ENCODE results near the gene NDUFC2. TPM values are rescaled to one million over a fixed set of nuclear protein-coding genes. Genes with fewer than 3 reads are reported as not detected.

The NDUFC2 gene
- total and polyA plus RNA-seq, 2 of the 13 experiments (the other 11 are each of a cell fraction or from before 2014, with no cell fraction given), result 256 to 363 TPM

- Histone ChIP-seq H3K9me3 (ENCODE audit: low read length) (no peaks in the 10 kb centered on the region), H3K4me2 (ENCODE audit: low read depth, low read length) (no peak overlapping the region), H3K27me3 (ENCODE audit: control insufficient read depth in 1 of 2, insufficient read depth in 2 of 2, low read length in 2 of 2) (no peaks in the 10 kb centered on the region), H3K9ac (ENCODE audit: insufficient read depth, low read depth, low read length) (no peak overlapping the region), H3K79me2 (ENCODE audit: insufficient read depth, low read length) (peaks cover under 1% of the 10 kb centered on the region), H3K36me3 (replicated peaks in 1 of 2; ENCODE audit: control insufficient read depth in 1 of 2, insufficient read depth in 2 of 2, low read length in 2 of 2) (peaks cover 2 to 12% of the 10 kb centered on the region in 2 experiments; a peak in 4 of 5 replicates), H4K20me1 (ENCODE audit: insufficient read depth, low read length) (no peaks in the 10 kb centered on the region), H2AFZ (ENCODE audit: low read length) (no peak overlapping the region), H3K4me1 (ENCODE audit: insufficient read depth, low read length) (peaks cover 23% of the 10 kb centered on the region), H3K4me3 (replicated peaks in 1 of 3; ENCODE audit: insufficient read depth in 1 of 3, low read depth in 2 of 3, low read length in 3 of 3) (no peak overlapping the region), H3K27ac (ENCODE audit: extremely low read length, insufficient read depth, low read length) (no peak overlapping the region)
- no peak for ATAC-seq
- WGBS (ENCODE audit: low lambda C conversion rate), result 93% methylated on average over 3 of the region's 3 CpGs
- no peak for FAIRE-seq
- no TSS peak for BruUV-seq (replicated peaks)
- POLR2A ChIA-PET, result no interaction called here
- CTCF ChIA-PET (ENCODE audit: low intra/inter-chr PET ratio, low total read pairs), result no interaction called here
- TF ChIP-seq ZEB1 (IDR thresholded peaks at IDR 0.05; ENCODE audit: insufficient replicate concordance, low read depth) (no peak), CEBPG (CRISPR knock-in tag; IDR thresholded peaks at IDR 0.05) (peak; percentile 20; the same call in 1 of the 2 replicates)
- in situ Hi-C loops (cut with HindIII; ENCODE audit: extremely low pct_ligation_motif_present, low pct_unique_long_range_greater_than_20kb), result no loop called here
- no peak for DNase-seq (ENCODE audit: low spot score)
- intact Hi-C loops (cut with micrococcal nuclease; ENCODE audit: unreplicated experiment), result no loop called here
Observed at GRCh38 chr11:78127403-78127802, 47.7 kb upstream of the NDUFC2 start.

DNA sequence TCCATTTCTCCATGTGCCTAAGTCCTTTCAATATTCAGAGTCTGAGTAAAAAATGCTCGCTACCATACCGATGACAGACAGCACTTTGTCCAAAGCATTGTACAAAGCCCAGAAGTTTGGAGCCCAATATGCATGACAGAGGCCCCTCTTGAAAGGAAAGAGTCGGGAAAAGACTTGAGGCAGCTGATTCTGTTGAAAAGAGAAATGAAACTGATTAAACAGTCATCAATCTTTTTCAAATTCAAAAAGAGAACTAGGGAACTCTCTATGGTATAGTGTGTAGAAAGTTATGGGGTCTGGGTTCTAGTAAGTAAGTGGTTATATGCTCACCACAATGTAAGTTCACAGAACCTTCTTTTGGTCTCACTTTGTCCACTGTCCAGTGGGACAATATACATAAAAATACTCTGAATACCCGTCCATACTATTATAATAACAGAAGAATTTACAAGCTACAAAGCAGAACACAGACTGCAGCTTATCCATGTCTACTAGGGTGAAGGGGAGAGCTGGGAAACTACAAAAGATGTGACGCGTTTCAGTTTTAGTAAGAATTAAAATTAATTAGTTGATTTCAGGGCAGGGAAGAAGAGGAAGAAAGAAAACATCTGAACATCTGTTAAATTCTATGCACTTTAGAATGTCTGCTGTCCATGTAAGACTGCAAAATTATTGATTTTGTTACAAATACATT lies 33.1 kb upstream of the NDUFC2 start:
- H3K4me3 ChIP-seq (replicated peaks in 1 of 3; ENCODE audit: insufficient read depth in 1 of 3, low read depth in 2 of 3, low read length in 3 of 3), result no peak overlapping the region
- H4K20me1 ChIP-seq (ENCODE audit: insufficient read depth, low read length), result no peaks in the 10 kb centered on the region
- ChIA-PET CTCF (ENCODE audit: low intra/inter-chr PET ratio, low total read pairs) (no interaction called here), POLR2A (no interaction called here)
- in situ Hi-C loops (cut with HindIII; ENCODE audit: extremely low pct_ligation_motif_present, low pct_unique_long_range_greater_than_20kb), result no loop called here
- H2AFZ ChIP-seq (ENCODE audit: low read length), result no peak overlapping the region
- H3K9me3 ChIP-seq (ENCODE audit: low read length), result no peaks in the 10 kb centered on the region
- H3K4me1 ChIP-seq (ENCODE audit: insufficient read depth, low read length), result no peaks in the 10 kb centered on the region
- ATAC-seq (no peak), DNase-seq (ENCODE audit: low spot score) (no peak), FAIRE-seq (no peak)
- no TSS peak for BruUV-seq (replicated peaks)
- WGBS (ENCODE audit: low lambda C conversion rate), result 91% methylated on average over 6 of the region's 6 CpGs
- H3K36me3 ChIP-seq (replicated peaks in 1 of 2; ENCODE audit: control insufficient read depth in 1 of 2, insufficient read depth in 2 of 2, low read length in 2 of 2), result peaks cover 4 to 35% of the 10 kb centered on the region in 2 experiments; a peak in 4 of 5 replicates
- H3K79me2 ChIP-seq (ENCODE audit: insufficient read depth, low read length), result no peaks in the 10 kb centered on the region
- intact Hi-C loops (cut with micrococcal nuclease; ENCODE audit: unreplicated experiment), result no loop called here
- no peaks in the 10 kb centered on the region for H3K27me3 ChIP-seq (ENCODE audit: control insufficient read depth in 1 of 2, insufficient read depth in 2 of 2, low read length in 2 of 2)
- H3K4me2 ChIP-seq (ENCODE audit: low read depth, low read length), result no peak overlapping the region
- no peak overlapping the region for H3K9ac ChIP-seq (ENCODE audit: insufficient read depth, low read depth, low read length)
- H3K27ac ChIP-seq (ENCODE audit: extremely low read length, insufficient read depth, low read length), result no peak overlapping the region
- TF ChIP-seq ZNF562 (CRISPR knock-in tag; IDR thresholded peaks at IDR 0.05; ENCODE audit: borderline replicate concordance) (no peak), ZSCAN12 (CRISPR knock-in tag; IDR thresholded peaks at IDR 0.05) (no peak), ZBTB20 (CRISPR knock-in tag; IDR thresholded peaks at IDR 0.05; ENCODE audit: borderline replicate concordance, low read depth) (no peak), CREB1 (IDR thresholded peaks at IDR 0.05) (no peak), CREB1 (CRISPR knock-in tag; IDR thresholded peaks at IDR 0.05) (no peak), BATF2 (CRISPR knock-in tag; IDR thresholded peaks at IDR 0.05) (no peak), RBAK (CRISPR knock-in tag; IDR thresholded peaks at IDR 0.05) (no peak), CENPT (CRISPR knock-in tag; IDR thresholded peaks at IDR 0.05; ENCODE audit: low read depth) (no peak), ZNF574 (CRISPR knock-in tag; IDR thresholded peaks at IDR 0.05) (no peak)
- TF ChIP-seq, protein P1, sequence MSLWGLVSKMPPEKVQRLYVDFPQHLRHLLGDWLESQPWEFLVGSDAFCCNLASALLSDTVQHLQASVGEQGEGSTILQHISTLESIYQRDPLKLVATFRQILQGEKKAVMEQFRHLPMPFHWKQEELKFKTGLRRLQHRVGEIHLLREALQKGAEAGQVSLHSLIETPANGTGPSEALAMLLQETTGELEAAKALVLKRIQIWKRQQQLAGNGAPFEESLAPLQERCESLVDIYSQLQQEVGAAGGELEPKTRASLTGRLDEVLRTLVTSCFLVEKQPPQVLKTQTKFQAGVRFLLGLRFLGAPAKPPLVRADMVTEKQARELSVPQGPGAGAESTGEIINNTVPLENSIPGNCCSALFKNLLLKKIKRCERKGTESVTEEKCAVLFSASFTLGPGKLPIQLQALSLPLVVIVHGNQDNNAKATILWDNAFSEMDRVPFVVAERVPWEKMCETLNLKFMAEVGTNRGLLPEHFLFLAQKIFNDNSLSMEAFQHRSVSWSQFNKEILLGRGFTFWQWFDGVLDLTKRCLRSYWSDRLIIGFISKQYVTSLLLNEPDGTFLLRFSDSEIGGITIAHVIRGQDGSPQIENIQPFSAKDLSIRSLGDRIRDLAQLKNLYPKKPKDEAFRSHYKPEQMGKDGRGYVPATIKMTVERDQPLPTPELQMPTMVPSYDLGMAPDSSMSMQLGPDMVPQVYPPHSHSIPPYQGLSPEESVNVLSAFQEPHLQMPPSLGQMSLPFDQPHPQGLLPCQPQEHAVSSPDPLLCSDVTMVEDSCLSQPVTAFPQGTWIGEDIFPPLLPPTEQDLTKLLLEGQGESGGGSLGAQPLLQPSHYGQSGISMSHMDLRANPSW (CRISPR knock-in tag; IDR thresholded peaks at IDR 0.05; ENCODE audit: borderline replicate concordance), result no peak
